ENCODE data around the gene DNASE1L3.
"Not testable (repeated sequence)": the region's sequence is repeated elsewhere in the genome, so short reads cannot be mapped to it uniquely, and the experiment has no call there.

Gene DNASE1L3

GRCh38 chr3:58236527-58237237 is 25.9 kb upstream of the DNASE1L3 start:
- peak overlapping the region; percentile 54 for H3K27ac ChIP-seq
- DNase-seq (ENCODE audit: low read depth, low spot score) = no peak

- H3K27ac ChIP-seq = no peak overlapping the region
- no peak for DNase-seq (ENCODE audit: low read depth, low spot score)
These were observed 25.2 kb upstream of the DNASE1L3 start for GRCh38 chr3:58235970-58236369.

GRCh38 chr3:58234516-58234931 is 23.8 kb upstream of the DNASE1L3 start:
- DNase-seq (ENCODE audit: low read depth, low spot score) = peak; percentile 26

GRCh38 chr3:58231666-58232065 is 20.9 kb upstream of the DNASE1L3 start:
- no peak for DNase-seq (ENCODE audit: low read depth, low spot score)
- no peak overlapping the region for H3K27ac ChIP-seq

More at GRCh38 chr3:58234516-58234931, 23.8 kb upstream of the DNASE1L3 start:
- no peak overlapping the region for H3K27ac ChIP-seq

- no peak overlapping the region for H3K27ac ChIP-seq
- no peak for DNase-seq (ENCODE audit: low read depth, low spot score)
These were observed 20.2 kb upstream of the DNASE1L3 start for GRCh38 chr3:58230876-58231552.

DNA sequence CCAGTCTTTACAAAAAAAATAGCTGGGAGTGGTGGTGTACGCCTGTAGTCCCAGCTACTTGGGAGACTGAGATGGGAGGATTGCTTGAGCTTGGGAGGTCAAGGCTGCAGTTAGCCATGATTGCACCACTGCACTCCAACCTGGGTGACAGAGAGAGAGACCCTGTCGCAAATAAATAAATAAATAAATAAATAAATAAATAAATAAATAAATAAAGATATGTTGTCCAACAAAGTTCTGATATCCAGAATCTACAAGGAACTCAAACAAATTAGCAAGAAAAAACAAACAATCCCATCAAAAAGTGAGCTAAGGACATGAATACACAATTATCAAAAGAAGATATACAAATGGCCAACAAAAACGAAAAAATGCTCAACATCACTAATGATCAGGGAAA is 17.2 kb upstream of the DNASE1L3 start:
- DNase-seq (ENCODE audit: low read depth, low spot score) = not testable (repeated sequence)

DNA sequence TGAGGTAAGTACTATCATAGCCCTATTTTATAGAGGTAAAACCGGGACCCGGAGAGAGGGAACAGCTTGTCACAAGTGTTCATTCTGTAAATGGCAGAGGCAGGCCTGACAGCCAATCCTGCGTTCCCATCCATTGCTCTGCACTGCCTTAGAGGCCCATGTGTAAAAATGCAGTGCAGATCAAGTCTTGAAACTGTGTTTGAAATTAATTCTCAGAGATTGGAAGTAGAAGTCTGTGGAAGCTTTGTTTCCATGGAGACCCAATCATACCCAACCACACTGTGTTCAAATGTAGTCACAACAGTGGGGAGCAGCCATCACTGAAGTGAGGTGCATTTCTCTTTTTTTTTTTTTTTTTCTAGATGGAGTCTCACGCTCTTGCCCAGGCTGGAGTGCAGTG is 13.1 kb upstream of the DNASE1L3 start:
- DNase-seq (ENCODE audit: low read depth, low spot score) = no peak
- H3K27ac ChIP-seq = no peak overlapping the region

More for the DNA sequence above, 17.2 kb upstream of the DNASE1L3 start:
- H3K27ac ChIP-seq = not testable (repeated sequence)

- DNase-seq (ENCODE audit: low read depth, low spot score) = peak; percentile 22
- H3K27ac ChIP-seq = no peak overlapping the region
These were observed 11.5 kb upstream of the DNASE1L3 start for GRCh38 chr3:58222161-58222724.

GRCh38 chr3:58218904-58219303 is 8.1 kb upstream of the DNASE1L3 start:
- no peak overlapping the region for H3K27ac ChIP-seq
- DNase-seq (ENCODE audit: low read depth, low spot score) = no peak

- DNase-seq (ENCODE audit: low read depth, low spot score) = peak; percentile 65
- peak overlapping the region; percentile 91 for H3K27ac ChIP-seq
These were observed 6.5 kb upstream of the DNASE1L3 start for GRCh38 chr3:58217209-58217811.

DNA sequence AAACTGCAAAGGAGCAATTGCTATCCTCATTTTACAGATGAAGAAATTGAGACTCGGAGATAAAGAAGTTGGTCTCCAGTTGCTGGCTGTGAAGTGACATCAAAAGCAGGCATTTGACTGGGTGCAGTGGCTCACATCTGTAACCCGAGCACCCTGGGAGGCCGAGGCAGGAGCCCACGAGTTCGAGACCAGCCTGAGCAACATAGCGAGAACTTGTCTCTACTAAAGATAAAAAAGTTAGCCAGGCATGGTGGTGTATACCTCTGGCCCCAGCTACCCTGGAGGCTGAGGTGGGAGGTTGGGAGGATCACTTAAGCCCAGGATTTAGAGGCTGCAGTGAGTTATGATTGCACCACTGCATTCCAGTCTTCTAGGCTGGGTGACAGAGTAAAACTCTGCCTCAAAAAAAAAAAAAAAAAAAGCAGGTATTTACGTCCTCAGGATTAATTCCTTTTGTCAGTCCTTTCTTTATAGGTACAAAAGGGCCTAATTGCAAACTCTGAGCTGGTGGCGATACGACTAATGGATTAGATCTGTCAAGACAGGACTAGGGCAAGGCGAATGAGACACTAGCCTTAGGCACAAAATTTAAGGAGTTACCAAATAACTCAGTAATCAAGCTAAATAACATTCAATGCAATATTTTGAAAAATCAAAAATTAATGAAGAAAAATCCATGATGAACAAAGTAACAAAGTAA is 5.9 kb upstream of the DNASE1L3 start:
- peak overlapping the region; percentile 91 for H3K27ac ChIP-seq
- peak; percentile 66 for DNase-seq (ENCODE audit: low read depth, low spot score)

DNA sequence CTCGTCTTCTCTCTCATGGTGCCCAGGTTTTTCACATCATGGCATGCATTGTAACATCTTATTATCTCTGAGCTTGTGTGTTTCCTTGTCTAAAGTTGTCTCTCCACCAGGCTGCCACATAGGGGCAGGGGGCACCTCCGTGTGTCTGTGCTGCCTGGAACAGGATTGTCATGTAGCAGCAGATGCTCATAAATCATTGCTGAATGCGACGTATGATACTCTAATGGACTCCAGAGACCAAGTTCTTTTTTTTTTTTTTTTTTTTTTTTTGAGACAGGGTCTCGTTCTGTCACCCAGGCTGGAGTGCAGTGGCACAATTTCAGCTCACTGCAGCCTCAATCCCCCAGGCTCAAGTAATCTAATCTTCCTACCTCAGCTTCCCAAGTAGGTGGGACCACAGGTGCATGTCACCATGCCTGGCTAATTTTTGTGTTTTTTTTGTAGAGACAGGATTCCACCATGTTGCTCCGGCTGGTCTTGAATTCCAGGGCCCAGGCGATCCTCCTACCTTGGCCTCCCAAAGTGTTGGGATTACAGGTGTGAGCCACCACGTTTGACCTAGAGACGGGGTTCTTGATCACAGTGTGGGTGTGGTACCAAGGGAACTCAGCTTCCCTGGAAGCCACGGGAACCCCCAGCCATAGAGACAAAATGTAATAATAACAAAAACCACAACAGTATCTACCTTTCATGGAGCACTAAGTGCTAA is 4.7 kb upstream of the DNASE1L3 start:
- no peak for DNase-seq (ENCODE audit: low read depth, low spot score)
- H3K27ac ChIP-seq = peak overlapping the region; percentile 91

DNA sequence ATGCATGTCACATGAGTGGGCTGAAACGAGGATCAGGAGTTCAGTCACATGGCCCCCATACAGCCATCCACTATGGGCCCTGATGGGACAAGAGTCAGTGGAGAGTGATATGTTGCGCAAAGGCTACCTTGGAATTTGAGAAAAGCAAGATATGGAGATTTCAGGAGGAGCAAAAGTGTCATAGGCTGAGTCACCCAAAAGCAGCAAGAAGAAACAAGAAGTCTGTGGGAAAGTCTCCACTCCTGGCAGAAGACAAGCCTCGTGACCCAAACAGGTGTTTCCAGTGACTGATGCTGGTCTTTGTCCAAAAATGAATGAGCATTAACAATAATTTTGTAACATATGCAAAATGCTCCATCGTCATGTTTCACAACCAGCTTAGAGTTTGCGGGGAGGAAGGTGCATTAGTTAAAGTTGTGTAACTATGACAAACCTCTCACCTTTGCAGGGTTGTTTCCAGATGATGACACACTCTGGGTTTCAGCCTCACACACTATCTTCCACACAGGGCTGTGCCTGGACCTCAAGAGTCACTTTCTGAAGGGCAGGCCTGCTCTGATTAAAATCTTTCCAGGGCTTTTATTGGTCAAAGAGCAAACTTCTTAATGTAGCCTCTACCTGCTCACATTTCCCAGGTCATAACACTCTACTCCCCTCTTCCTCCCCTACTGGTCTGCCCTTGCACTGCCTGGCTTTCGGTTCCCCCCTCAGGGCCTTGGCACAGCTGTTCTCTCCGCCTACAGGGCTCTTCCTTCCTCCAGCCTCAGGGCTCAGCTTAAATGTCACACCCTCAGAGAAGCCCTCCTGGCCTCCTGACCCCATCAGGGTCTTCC is 3.9 kb upstream of the DNASE1L3 start:
- H3K27ac ChIP-seq = peak overlapping the region; percentile 91
- DNase-seq (ENCODE audit: low read depth, low spot score) = peak; percentile 98

DNA sequence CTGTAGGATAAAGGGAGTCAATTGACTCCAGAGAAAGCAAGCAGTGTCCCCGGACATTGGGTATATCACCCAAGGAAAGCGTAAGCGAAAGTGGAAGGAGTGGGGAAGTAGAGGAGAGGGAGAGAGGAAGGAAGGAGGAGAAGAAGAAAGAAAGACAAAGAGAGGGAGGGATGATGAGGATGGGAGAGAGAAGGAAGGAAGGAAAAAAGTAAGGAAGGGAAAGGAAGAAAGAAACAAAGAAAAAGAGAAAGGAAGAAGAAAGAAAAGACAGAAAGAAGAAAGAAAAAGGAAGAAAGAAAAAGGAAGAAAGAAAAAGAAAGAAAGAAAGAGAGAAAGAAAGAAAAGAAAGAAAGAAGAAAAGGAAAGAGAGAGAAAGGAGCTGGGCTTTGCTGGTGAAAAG is 839 bp downstream of the DNASE1L3 start:
- H3K27ac ChIP-seq = no peak overlapping the region

DNA sequence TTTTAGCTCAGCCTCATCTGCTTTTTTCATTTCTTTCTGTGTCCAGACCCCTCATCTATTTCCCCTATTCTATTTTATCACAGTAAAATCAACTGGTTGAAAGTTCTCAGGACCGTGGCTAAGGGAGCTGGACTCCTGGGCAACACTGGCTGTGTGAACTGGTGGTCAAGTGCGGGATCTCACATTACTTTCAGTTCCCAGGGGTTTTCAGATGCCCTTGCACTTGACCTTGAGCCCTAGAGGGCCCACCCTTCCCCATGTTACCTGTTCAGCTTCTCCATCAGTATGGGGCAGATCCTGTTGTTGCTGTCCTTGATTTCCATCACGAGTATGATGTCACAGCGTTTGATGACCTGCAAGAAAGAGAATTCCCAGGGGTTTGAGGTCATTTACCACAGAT is 2.8 kb downstream of the DNASE1L3 start:
- H3K27ac ChIP-seq = no peak overlapping the region
- no peak for DNase-seq (ENCODE audit: low read depth, low spot score)

More for the DNA sequence above, 839 bp downstream of the DNASE1L3 start:
- no peak for DNase-seq (ENCODE audit: low read depth, low spot score)

DNA sequence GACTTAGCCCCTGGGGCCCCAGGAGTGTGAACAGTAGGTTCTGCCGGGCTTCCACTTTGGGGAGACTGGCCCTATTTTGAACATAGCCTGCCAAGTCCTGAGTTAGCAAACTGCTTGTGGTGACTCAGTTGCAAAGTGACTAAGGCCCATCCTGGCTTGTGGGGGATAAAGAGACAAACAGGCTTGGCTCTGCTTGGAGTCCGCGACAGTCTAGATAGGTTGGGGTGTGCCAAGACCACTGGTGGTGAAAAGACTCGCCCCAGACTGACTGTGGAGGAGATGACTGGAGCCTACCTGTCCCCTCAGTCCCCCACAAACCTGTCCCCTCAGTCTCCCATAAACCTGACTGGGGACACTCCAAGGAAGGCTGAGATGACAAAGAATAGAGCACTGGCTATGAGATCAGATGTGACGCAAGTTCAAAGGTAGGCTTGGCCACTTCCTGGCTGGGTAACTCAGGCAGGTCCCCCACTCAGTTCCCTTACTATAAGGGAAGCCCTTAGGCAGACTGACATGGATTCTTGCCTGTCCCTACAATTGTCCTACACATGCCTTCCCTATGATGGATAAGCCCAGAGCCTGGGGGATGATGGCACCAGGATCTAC is 4.3 kb downstream of the DNASE1L3 start:
- peak overlapping the region; percentile 61 for H3K27ac ChIP-seq
- no peak for DNase-seq (ENCODE audit: low read depth, low spot score)

GRCh38 chr3:58205981-58206380 is 4.8 kb downstream of the DNASE1L3 start:
- no peak for DNase-seq (ENCODE audit: low read depth, low spot score)
- peak overlapping the region; percentile 61 for H3K27ac ChIP-seq

DNA sequence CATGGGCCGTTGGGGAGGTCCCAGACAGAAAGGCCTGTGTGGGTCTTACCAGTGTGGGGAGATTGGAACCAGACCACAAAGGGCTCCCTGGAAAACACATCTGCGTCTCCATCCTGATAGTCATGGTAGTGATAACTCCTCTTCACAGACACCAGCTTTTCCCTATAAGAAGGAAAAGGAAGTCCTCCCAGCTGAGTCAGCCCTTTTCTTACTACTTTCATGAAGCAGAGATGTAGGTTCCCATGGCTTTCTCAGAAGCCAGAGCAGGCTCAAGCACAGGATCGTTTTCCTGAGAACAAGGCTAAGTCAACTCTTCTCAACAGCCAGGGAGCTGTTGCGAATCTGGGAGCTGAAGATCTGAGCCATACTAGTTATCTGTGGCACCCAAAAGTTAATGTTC is 6.1 kb downstream of the DNASE1L3 start:
- H3K27ac ChIP-seq = no peak overlapping the region
- no peak for DNase-seq (ENCODE audit: low read depth, low spot score)

GRCh38 chr3:58203541-58203940 is 7.2 kb downstream of the DNASE1L3 start:
- no peak for DNase-seq (ENCODE audit: low read depth, low spot score)
- H3K27ac ChIP-seq = no peak overlapping the region

Measured in epithelial cell of prostate (primary cell).